Astrocyte (in vitro differentiated cells and primary cell): ENCODE results near the gene PCK2. TPM values are rescaled to one million over a fixed set of nuclear protein-coding genes. Genes with fewer than 3 reads are reported as not detected.

Experiments
- DNase-seq: peaks from one replicate; pipeline ENCODE4 v3.0.0-alpha.2; 2010; ENCODE audit warnings: low read depth
- FAIRE-seq: peaks from 2 replicates; lab custom pipeline; 2011; peaks lifted over from hg19 to GRCh38; lab: Jason Lieb, UNC
- H2AFZ ChIP-seq: 2 replicates; pipeline ENCODE4 v1.6.0; 2012; ENCODE audit warnings: low read depth, low read length, inconsistent platforms
- H3K27ac ChIP-seq: 2 replicates; pipeline ENCODE4 v1.5.1; 2011; ENCODE audit warnings: low read depth, low read length, inconsistent platforms
- H3K27me3 ChIP-seq: 2 replicates; pipeline ENCODE4 v1.6.0; 2011; ENCODE audit warnings: low read length, inconsistent platforms; ENCODE audit not compliant: insufficient read depth
- H3K36me3 ChIP-seq: 2 replicates; pipeline ENCODE4 v1.5.1; 2011; ENCODE audit warnings: low read length, inconsistent platforms; ENCODE audit not compliant: insufficient read depth
- H3K4me1 ChIP-seq: 2 replicates; pipeline ENCODE4 v1.5.1; 2011; ENCODE audit warnings: low read length, inconsistent platforms; ENCODE audit not compliant: insufficient read depth
- H3K4me2 ChIP-seq: 2 replicates; pipeline ENCODE4 v1.6.0; 2012; ENCODE audit warnings: low read length, inconsistent platforms
- H3K4me3 ChIP-seq: 2 replicates; pipeline ENCODE4 v1.5.1; 2011; ENCODE audit warnings: low read depth, mild to moderate bottlenecking, low read length, inconsistent platforms; ENCODE audit not compliant: insufficient read depth
- H3K79me2 ChIP-seq: 2 replicates; pipeline ENCODE4 v1.6.0; 2012; ENCODE audit warnings: mild to moderate bottlenecking, low read length, inconsistent platforms; ENCODE audit not compliant: insufficient read depth
- H3K9ac ChIP-seq: 2 replicates; pipeline ENCODE4 v1.6.0; 2012; ENCODE audit warnings: mild to moderate bottlenecking, low read length, inconsistent platforms
- H3K9me3 ChIP-seq: 2 replicates; pipeline ENCODE4 v1.5.1; 2012; ENCODE audit warnings: low read depth, mild to moderate bottlenecking, low read length, inconsistent platforms; ENCODE audit not compliant: insufficient read depth
- H4K20me1 ChIP-seq: 2 replicates; pipeline ENCODE4 v1.6.0; 2012; ENCODE audit warnings: low read length, inconsistent platforms; ENCODE audit not compliant: insufficient read depth
- H3K27ac Mint-ChIP-seq: one replicate; pipeline ENCODE4 v1.8.0; 2021; ENCODE audit warnings: mild to moderate bottlenecking, mixed read lengths; ENCODE audit not compliant: unreplicated experiment
- H3K27me3 Mint-ChIP-seq: one replicate; pipeline ENCODE4 v1.8.0; 2021; ENCODE audit warnings: low read depth, mixed read lengths; ENCODE audit not compliant: unreplicated experiment
- H3K36me3 Mint-ChIP-seq: one replicate; pipeline ENCODE4 v1.8.0; 2021; ENCODE audit warnings: low read depth, mixed read lengths; ENCODE audit not compliant: unreplicated experiment
- H3K4me1 Mint-ChIP-seq: one replicate; pipeline ENCODE4 v1.8.0; 2021; ENCODE audit warnings: low read depth, mixed read lengths; ENCODE audit not compliant: unreplicated experiment
- H3K4me3 Mint-ChIP-seq: one replicate; pipeline ENCODE4 v1.8.0; 2021; ENCODE audit warnings: mild to moderate bottlenecking, moderate library complexity, mixed read lengths; ENCODE audit not compliant: unreplicated experiment
- H3K9me3 Mint-ChIP-seq: one replicate; pipeline ENCODE4 v1.8.0; 2021; ENCODE audit warnings: mild to moderate bottlenecking, mixed read lengths; ENCODE audit not compliant: unreplicated experiment
- CTCF ChIP-seq: IDR thresholded peaks from 2 replicates; pipeline ENCODE4 v1.5.1; 2011; ENCODE audit warnings: low read depth, mild to moderate bottlenecking, inconsistent platforms, low read length, moderate library complexity; ENCODE audit not compliant: insufficient read depth
- EZH2 ChIP-seq: IDR thresholded peaks from 2 replicates; pipeline ENCODE4 v1.6.1; 2012; ENCODE audit warnings: mild to moderate bottlenecking, low read length, inconsistent platforms; ENCODE audit not compliant: insufficient read depth
- total RNA-seq: library from RNA; stranded (reverse); gene quantifications from 2 replicates; pipeline ENCODE4 v1.2.1, GENCODE V29; 2021

Gene PCK2
- total RNA-seq, 1 donor from 2014 or later: 73.8 TPM

- no peaks in the 10 kb centered on the region for H3K36me3 Mint-ChIP-seq
- no peaks in the 10 kb centered on the region for H3K79me2 ChIP-seq
- H4K20me1 ChIP-seq: no peaks in the 10 kb centered on the region
- no peak overlapping the region for H3K27ac Mint-ChIP-seq
- H3K4me1 ChIP-seq: peaks cover 10% of the 10 kb centered on the region
- DNase-seq (no peak), FAIRE-seq (no peak)
- no peak overlapping the region for H3K4me3 Mint-ChIP-seq
- H3K9me3 ChIP-seq: no peaks in the 10 kb centered on the region
- no peaks in the 10 kb centered on the region for H3K9me3 Mint-ChIP-seq
- H3K9ac ChIP-seq: no peak overlapping the region
- H3K4me2 ChIP-seq: no peak overlapping the region
- no peak for TF ChIP-seq CTCF
- TF ChIP-seq EZH2: no peak
- H3K27me3 ChIP-seq: peaks cover 31% of the 10 kb centered on the region
- H3K4me3 ChIP-seq: no peak overlapping the region
- no peak overlapping the region for H3K27ac ChIP-seq
- peaks cover 76% of the 10 kb centered on the region for H3K27me3 Mint-ChIP-seq
- no peaks in the 10 kb centered on the region for H3K4me1 Mint-ChIP-seq
- H3K36me3 ChIP-seq: no peaks in the 10 kb centered on the region
- H2AFZ ChIP-seq: no peak overlapping the region
These were observed 16.0 kb upstream of the PCK2 start for GRCh38 chr14:24078146-24078545.

- Histone ChIP-seq H2AFZ (no peak overlapping the region), H3K9ac (no peak overlapping the region), H3K27me3 (peaks cover 35% of the 10 kb centered on the region), H3K79me2 (no peaks in the 10 kb centered on the region), H3K36me3 (no peaks in the 10 kb centered on the region), H3K4me1 (peaks cover 10% of the 10 kb centered on the region), H3K4me3 (no peak overlapping the region), H4K20me1 (no peaks in the 10 kb centered on the region), H3K9me3 (no peaks in the 10 kb centered on the region), H3K4me2 (no peak overlapping the region), H3K27ac (no peak overlapping the region)
- no peaks in the 10 kb centered on the region for H3K4me1 Mint-ChIP-seq
- peak overlapping the region; percentile 65 for H3K4me3 Mint-ChIP-seq
- no peak for TF ChIP-seq EZH2
- TF ChIP-seq CTCF: no peak
- no peaks in the 10 kb centered on the region for H3K36me3 Mint-ChIP-seq
- DNase-seq: no peak
- H3K9me3 Mint-ChIP-seq: no peaks in the 10 kb centered on the region
- H3K27ac Mint-ChIP-seq: no peak overlapping the region
- peaks cover 79% of the 10 kb centered on the region for H3K27me3 Mint-ChIP-seq
- FAIRE-seq: no peak
These were observed 14.5 kb upstream of the PCK2 start for GRCh38 chr14:24079491-24080141.

GRCh38 chr14:24080142-24080530 is 14.0 kb upstream of the PCK2 start:
- H3K4me3 ChIP-seq: no peak overlapping the region
- Mint-ChIP-seq H3K4me1 (no peaks in the 10 kb centered on the region), H3K4me3 (peak overlapping the region; percentile 65), H3K27me3 (peaks cover 79% of the 10 kb centered on the region), H3K27ac (no peak overlapping the region), H3K36me3 (no peaks in the 10 kb centered on the region), H3K9me3 (no peaks in the 10 kb centered on the region)
- no peaks in the 10 kb centered on the region for H4K20me1 ChIP-seq
- H3K27me3 ChIP-seq: peaks cover 35% of the 10 kb centered on the region
- TF ChIP-seq EZH2: no peak
- no peak for TF ChIP-seq CTCF
- no peak overlapping the region for H3K9ac ChIP-seq
- no peak for FAIRE-seq
- H3K36me3 ChIP-seq: no peaks in the 10 kb centered on the region
- H3K4me1 ChIP-seq: peaks cover 10% of the 10 kb centered on the region
- no peak overlapping the region for H3K27ac ChIP-seq
- H3K79me2 ChIP-seq: no peaks in the 10 kb centered on the region
- no peak for DNase-seq
- H2AFZ ChIP-seq: no peak overlapping the region
- no peaks in the 10 kb centered on the region for H3K9me3 ChIP-seq
- no peak overlapping the region for H3K4me2 ChIP-seq
